A549 (cell line): Measurements from ENCODE around the gene TIGD1. TPM values are rescaled to one million over a fixed set of nuclear protein-coding genes. Genes with fewer than 3 reads are reported as not detected.

Source experiments
- ATAC-seq, 2 experiments: fragments of 200-7000 bp in 1 of 2; fragments of >200 bp in 1 of 2; cut with Nextera tagmentation in 1 of 2; cut with Tn5 transposase in 1 of 2; 3 replicates each; pipeline versions ENCODE4 v1.8.0 to v1.9.1; 2018 to 2020; ENCODE audit warnings: mild to moderate bottlenecking in 1 of 2, moderate library complexity in 1 of 2
- CTCF ChIA-PET: fragments of 300-600 bp; sonication (Branson Sonifier 250); formaldehyde crosslinking; extraction: SDS; loops from one replicate; lab custom pipeline; 2021; ENCODE audit warnings: antibody characterized with exemption, inconsistent platforms; lab: Yijun Ruan, JAX
- POLR2A ChIA-PET: fragments of 350-600 bp; formaldehyde crosslinking; extraction: SDS; loops from one replicate; lab custom pipeline; 2021; ENCODE audit warnings: antibody characterized with exemption, inconsistent platforms; lab: Yijun Ruan, JAX
- DNase-seq, 2 experiments: peaks; one replicate each; pipeline versions ENCODE4 v3.0.0 to v3.0.0-alpha.2; 2011 to 2016; ENCODE audit warnings: low read depth in 1 of 2, low spot score in 1 of 2
- FAIRE-seq: peaks from 2 replicates; lab custom pipeline; 2011; peaks lifted over from hg19 to GRCh38; lab: Jason Lieb, UNC
- H3K27ac ChIP-seq, 2 experiments: fragments of >200 bp; sonication (Bioruptor Twin); formaldehyde crosslinking; 3 replicates each; pipeline ENCODE4 v1.5.1; 2016 to 2017
- H3K4me1 ChIP-seq: fragments of >200 bp; sonication (Bioruptor Twin); formaldehyde crosslinking; 3 replicates; pipeline ENCODE4 v1.6.1; 2016
- H3K4me2 ChIP-seq: fragments of >200 bp; sonication (Bioruptor Twin); formaldehyde crosslinking; 3 replicates; pipeline ENCODE4 v1.6.1; 2016
- H3K4me3 ChIP-seq: fragments of >200 bp; sonication (Bioruptor Twin); formaldehyde crosslinking; 3 replicates; pipeline ENCODE4 v1.5.1; 2016
- H3K9me3 ChIP-seq: fragments of >200 bp; sonication (Bioruptor Twin); formaldehyde crosslinking; 3 replicates; pipeline ENCODE4 v1.6.1; 2016
- CHD2 ChIP-seq: fragments of 150-350 bp; IDR thresholded peaks from 2 replicates; pipeline ENCODE4 v1.6.1; 2014; ENCODE audit warnings: low read length; ENCODE audit not compliant: partially characterized antibody
- ELK1 ChIP-seq: fragments of 150-350 bp; IDR thresholded peaks from 2 replicates; pipeline ENCODE4 v1.6.1; 2014; ENCODE audit warnings: low read depth, mild to moderate bottlenecking, low read length
- FOSL2 ChIP-seq, 2 experiments: fragments of 450-650 bp in 1 of 2; fragments of >200 bp in 1 of 2; sonication (Bioruptor Twin) in 1 of 2; formaldehyde crosslinking; IDR thresholded peaks; 2 replicates each; pipeline versions ENCODE4 v1.5.0 to v1.6.1; 2016 to 2020; ENCODE audit warnings: mild to moderate bottlenecking in 1 of 2, moderate library complexity in 1 of 2
- HEYL ChIP-seq: fragments of 250-450 bp; sonication (Bioruptor Pico); IDR thresholded peaks from 2 replicates; pipeline ENCODE4 v1.8.0; 2021; ENCODE audit warnings: mild to moderate bottlenecking, moderate library complexity
- KDM1A ChIP-seq: fragments of 200-600 bp; sonication (generic); IDR thresholded peaks from 2 replicates; pipeline ENCODE4 v1.6.1; 2016; ENCODE audit warnings: low read depth, mild to moderate bottlenecking
- MAX ChIP-seq: IDR thresholded peaks from 2 replicates; pipeline ENCODE4 v1.6.1; 2012
- NPAS2 ChIP-seq: fragments of 250-450 bp; sonication (Bioruptor Pico); IDR thresholded peaks from 2 replicates; pipeline ENCODE4 v1.8.0; 2022; ENCODE audit warnings: mild to moderate bottlenecking, moderate library complexity, borderline replicate concordance
- NR3C1 ChIP-seq: fragments of >200 bp; sonication (Bioruptor Twin); formaldehyde crosslinking; IDR thresholded peaks from 3 replicates; pipeline ENCODE4 v1.6.1; 2017
- PHF8 ChIP-seq: fragments of 200-600 bp; sonication (generic); IDR thresholded peaks from 2 replicates; pipeline ENCODE4 v1.6.1; 2016; ENCODE audit warnings: low read depth, mild to moderate bottlenecking, antibody characterized with exemption, moderate library complexity, borderline replicate concordance
- REST ChIP-seq: fragments of 200-600 bp; sonication (generic); IDR thresholded peaks from 2 replicates; pipeline ENCODE4 v1.6.1; 2016; ENCODE audit warnings: antibody characterized with exemption, mild to moderate bottlenecking, moderate library complexity
- RFX5 ChIP-seq: fragments of 450-650 bp; IDR thresholded peaks from 2 replicates; pipeline ENCODE4 v1.7.1; 2014; ENCODE audit warnings: antibody characterized with exemption, mild to moderate bottlenecking, moderate library complexity
- SREBF2 ChIP-seq: fragments of 450-650 bp; IDR thresholded peaks from 2 replicates; pipeline ENCODE4 v1.6.1; 2014; ENCODE audit warnings: mild to moderate bottlenecking, moderate library complexity
- USF2 ChIP-seq: fragments of 450-650 bp; IDR thresholded peaks from 2 replicates; pipeline ENCODE4 v1.6.1; 2014; ENCODE audit warnings: antibody characterized with exemption
- ZC3H11A ChIP-seq: fragments of 450-650 bp; IDR thresholded peaks from 2 replicates; pipeline ENCODE4 v1.6.1; 2014; ENCODE audit warnings: antibody characterized with exemption, mild to moderate bottlenecking
- ZFP36 ChIP-seq: fragments of 450-650 bp; IDR thresholded peaks from 2 replicates; pipeline ENCODE4 v1.6.1; 2014; ENCODE audit warnings: borderline replicate concordance; ENCODE audit not compliant: partially characterized antibody
- ZNF302 ChIP-seq: fragments of 250-450 bp; sonication (Bioruptor Pico); IDR thresholded peaks from 2 replicates; pipeline ENCODE4 v1.9.0; 2021; ENCODE audit warnings: inconsistent platforms, mild to moderate bottlenecking, moderate library complexity
- ZSCAN20 ChIP-seq: fragments of 250-450 bp; sonication (Bioruptor Pico); IDR thresholded peaks from 2 replicates; pipeline ENCODE4 v1.8.0; 2022; ENCODE audit warnings: mild to moderate bottlenecking, moderate library complexity
- WGBS: methylation state at CpG from one replicate; pipeline ENCODE4 v1.1.6; 2017; ENCODE audit errors: missing lambda C conversion rate; 5-methylcytosine and 5-hydroxymethylcytosine counted together
- polyA plus RNA-seq, 4 experiments: library from polyadenylated mRNA; depleted of rRNA in 3 of 4; stranded (reverse); fragments of >200 nt; fragmentation: RNase III in 1 of 4; extraction: RNeasy Plus Mini Kit Qiagen cat#74134 plus additional on column Dnase treatment in 1 of 4; gene quantifications; 2 replicates in 3 of 4; 3 replicates in 1 of 4; pipeline ENCODE4 v1.2.3, GENCODE V29; 2011 to 2017

TIGD1 gene
- polyA plus RNA-seq, 2 of the 4 experiments (the other 2 are of a cell fraction), result 5.7 to 10.5 TPM

GRCh38 chr2:232505856-232506255, 44.5 kb downstream of the TIGD1 start:
- POLR2A ChIA-PET, result no interaction called here
- no peak overlapping the region for H3K4me3 ChIP-seq
- no peak overlapping the region for H3K27ac ChIP-seq
- TF ChIP-seq KDM1A, result no peak
- TF ChIP-seq NR3C1, result no peak
- no peak for TF ChIP-seq PHF8
- TF ChIP-seq ZSCAN20 (CRISPR knock-in tag), result no peak
- no peak for TF ChIP-seq USF2
- TF ChIP-seq ZC3H11A, result no peak
- TF ChIP-seq NPAS2 (CRISPR knock-in tag), result no peak
- no peak for TF ChIP-seq MAX
- no peak for TF ChIP-seq SREBF2
- TF ChIP-seq ZNF302 (CRISPR knock-in tag), result no peak
- no peak for TF ChIP-seq REST
- TF ChIP-seq ELK1, result no peak
- TF ChIP-seq RFX5, result no peak
- TF ChIP-seq FOSL2 (IDR thresholded peaks at IDR 0.05), result no peak
- TF ChIP-seq FOSL2 (CRISPR knock-in tag; IDR thresholded peaks at IDR 0.05), result no peak
- TF ChIP-seq HEYL (CRISPR knock-in tag), result no peak
- DNase-seq, result no peak
- H3K4me1 ChIP-seq, result peaks cover 24% of the 10 kb centered on the region
- no peak overlapping the region for H3K4me2 ChIP-seq
- WGBS, result 68% methylated on average over 6 of the region's 10 CpGs
- H3K9me3 ChIP-seq, result no peaks in the 10 kb centered on the region
- FAIRE-seq, result no peak
- CTCF ChIA-PET, result interaction anchor here (1.0 kb wide), 1 partner anchor 66 kb away, joined by 3 read pairs; no protein-coding TSS in a partner anchor
- ATAC-seq, result peak in 1 of 2 experiments; percentile 9; a peak in 2 of 6 replicates

- no peak overlapping the region for H3K27ac ChIP-seq
- no peak for FAIRE-seq
- no peak overlapping the region for H3K4me3 ChIP-seq
- 89% methylated on average over 2 of the region's 2 CpGs for WGBS
- H3K4me1 ChIP-seq, result peaks cover 24% of the 10 kb centered on the region
- no peak for ATAC-seq
- peak in 1 of 2 experiments; percentile 41 for DNase-seq
- peak; percentile 15 for TF ChIP-seq ZFP36
- no peak for TF ChIP-seq CHD2
- no peak overlapping the region for H3K4me2 ChIP-seq
- CTCF ChIA-PET, result interaction anchor here (0.7 to 1.4 kb wide), 3 partner anchors 17 to 57 kb away, joined by 3 to 5 read pairs (median 4); no protein-coding TSS in a partner anchor
- POLR2A ChIA-PET, result no interaction called here
- H3K9me3 ChIP-seq, result no peaks in the 10 kb centered on the region
These were observed 45.9 kb downstream of the TIGD1 start for GRCh38 chr2:232504438-232504837.
